CD1c-positive myeloid dendritic cell (primary cell): ENCODE measurements around the gene PYGB.

Source experiments
- DNase-seq: peaks from one replicate; pipeline ENCODE4 v3.0.0-alpha.2; 2016; ENCODE audit errors: extremely low spot score

Gene PYGB

DNA sequence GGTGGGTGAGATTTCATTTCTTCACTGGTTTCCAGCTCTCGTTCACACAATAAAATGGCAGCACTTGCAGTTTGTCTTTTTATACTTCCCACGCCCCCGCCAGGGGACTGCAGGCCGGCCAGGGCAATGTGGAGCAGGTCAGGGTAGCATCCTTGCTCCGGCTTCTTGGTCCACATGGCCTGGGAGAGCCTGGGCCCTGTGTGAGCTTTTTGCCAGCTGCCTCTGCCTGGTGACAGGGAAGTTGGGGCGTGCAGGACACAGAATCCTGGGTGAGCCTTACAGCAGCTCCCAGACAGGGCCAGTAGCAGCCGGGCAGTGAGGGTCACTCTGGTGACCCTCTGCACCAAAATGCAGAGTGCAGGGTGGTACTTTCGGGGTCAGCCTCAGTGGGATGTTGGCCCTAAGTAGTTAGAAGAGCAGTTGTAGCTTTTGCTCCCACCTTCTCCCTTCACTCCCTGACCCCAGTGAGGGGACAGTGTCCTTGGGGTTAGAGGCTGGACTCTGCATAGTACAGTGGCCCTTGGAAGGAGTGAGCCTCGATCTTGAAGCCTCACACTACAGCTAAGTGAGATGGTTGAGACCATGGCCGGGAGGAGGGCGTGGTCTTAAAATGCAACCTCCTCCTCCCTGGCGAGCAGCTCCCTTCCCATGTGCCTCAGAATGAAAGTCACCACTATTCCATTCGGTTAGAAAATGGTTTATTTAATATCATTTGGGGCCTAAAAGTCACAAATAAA is 23.8 kb downstream of the PYGB start:
- no peak for DNase-seq

GRCh38 chr20:25272223-25273000 is 24.5 kb downstream of the PYGB start:
- DNase-seq, result no peak

GRCh38 chr20:25273046-25273445 is 25.2 kb downstream of the PYGB start:
- DNase-seq, result no peak

DNA sequence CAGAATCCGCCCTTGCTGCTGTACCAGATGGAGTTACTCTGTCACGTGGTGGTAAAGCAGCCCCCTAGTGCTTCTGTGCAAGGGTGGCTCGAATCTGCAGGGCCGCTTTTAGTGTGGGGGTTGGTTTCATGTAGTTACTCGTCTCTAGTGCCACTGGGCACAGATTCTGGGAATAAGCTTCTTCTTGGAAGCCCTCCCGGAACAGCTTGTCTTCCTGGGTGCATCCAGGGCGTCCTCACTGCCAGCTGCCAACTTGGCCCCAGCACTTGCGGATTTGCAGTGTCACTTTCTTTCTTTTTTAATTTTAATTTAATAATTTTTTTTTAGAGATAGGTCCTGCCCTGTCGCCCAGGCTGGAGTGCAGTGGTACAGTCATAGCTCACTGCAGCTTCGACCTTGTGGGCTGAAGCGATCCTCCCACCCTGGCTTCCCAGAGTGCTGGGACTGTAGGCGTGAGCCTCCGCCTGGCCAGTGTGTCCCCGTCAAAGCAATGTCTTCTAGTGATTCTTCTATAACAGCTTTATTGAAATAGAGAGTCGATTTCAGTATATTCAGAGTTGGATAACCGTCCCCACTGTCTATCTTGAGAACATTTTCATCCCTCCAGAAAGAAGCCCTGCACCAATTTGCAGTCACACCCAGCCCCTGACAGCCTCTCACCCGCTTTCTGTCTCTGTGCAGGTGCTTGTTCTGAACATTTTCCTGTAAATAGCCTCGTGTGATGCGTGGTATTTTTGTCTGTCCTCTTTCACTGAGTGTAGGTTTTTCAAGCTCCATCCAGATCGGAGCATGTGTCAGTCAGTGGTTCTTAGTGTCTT is 25.9 kb downstream of the PYGB start:
- DNase-seq, result no peak

GRCh38 chr20:25274481-25274880 is 26.6 kb downstream of the PYGB start:
- no peak for DNase-seq

DNA sequence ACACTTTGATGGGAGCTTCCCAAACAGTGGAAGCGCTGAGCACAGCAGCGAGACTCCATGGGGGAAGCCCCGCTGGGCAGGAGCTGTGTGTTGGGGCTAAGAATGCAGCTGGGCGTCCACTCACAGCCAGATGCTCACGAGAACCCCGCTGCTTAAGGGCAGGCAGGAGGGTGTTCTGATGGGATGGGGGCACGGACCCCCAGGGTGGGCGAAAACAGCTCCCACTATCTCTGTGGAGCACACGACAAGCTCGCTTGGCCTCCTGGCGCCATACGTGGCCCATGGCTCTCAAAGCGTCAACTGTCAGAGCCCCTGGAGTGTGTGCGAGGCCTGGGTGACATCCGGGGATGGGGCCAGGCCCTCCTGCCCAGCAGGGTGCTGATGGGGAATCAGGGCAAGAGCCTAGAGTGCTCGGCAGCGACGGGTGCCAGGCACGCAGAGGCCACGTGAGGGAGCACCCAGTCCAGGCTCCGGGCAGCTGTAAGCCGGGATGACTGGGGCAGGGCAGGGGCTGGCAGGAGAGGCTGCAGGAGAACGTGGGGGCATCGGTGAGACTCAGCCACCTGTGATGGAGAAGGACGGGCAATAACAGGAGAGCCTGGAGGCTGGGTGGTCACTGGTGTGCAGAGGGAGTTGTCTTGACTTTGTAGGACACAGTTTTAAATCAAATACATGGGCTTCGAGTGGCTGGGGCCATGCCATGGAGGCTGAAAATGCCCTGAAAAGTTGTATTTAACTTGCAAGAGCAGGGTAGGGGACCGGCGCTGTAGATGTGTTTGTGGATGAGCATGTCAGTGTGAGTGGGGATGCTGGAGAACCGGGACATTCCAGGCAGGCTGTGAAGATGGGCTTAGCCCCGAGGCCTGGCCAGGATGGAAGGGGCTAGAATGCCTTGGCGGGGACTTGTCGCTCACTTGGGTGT is 27.3 kb downstream of the PYGB start:
- no peak for DNase-seq

GRCh38 chr20:25275813-25276532 is 28.1 kb downstream of the PYGB start:
- no peak for DNase-seq

DNA sequence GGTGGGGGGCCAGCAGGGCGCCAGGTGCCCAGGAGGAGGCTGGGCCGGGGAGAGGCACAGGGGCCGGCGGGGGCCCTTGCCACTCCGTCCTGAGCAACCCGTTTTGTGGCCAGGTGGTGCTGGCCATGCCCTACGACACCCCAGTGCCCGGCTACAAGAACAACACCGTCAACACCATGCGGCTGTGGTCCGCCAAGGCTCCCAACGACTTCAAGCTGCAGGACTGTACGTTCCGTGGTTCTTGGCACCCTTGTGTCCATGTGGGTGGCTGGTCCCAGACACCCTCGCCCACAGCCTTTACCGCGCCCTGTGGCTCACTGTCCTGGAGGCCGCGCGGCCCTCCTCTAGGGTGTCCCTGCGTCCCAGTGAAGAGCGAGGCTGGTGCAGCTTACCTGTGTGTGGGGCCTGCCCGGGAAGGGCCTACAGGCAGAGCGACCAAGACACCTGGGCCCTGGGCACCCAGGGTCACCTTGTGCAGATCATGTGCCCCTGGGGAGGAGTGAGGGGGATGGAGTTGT is 28.7 kb downstream of the PYGB start:
- no peak for DNase-seq

- no peak for DNase-seq
Measured at GRCh38 chr20:25277051-25277801, 29.3 kb downstream of the PYGB start.

- no peak for DNase-seq
Measured at GRCh38 chr20:25277941-25278521, 30.1 kb downstream of the PYGB start.

- no peak for DNase-seq
Measured at GRCh38 chr20:25278636-25279361, 30.9 kb downstream of the PYGB start.

- no peak for DNase-seq
Measured at GRCh38 chr20:25279403-25279802, 31.5 kb downstream of the PYGB start.

GRCh38 chr20:25280051-25280573 is 32.2 kb downstream of the PYGB start:
- DNase-seq, result no peak

- no peak for DNase-seq
Measured at GRCh38 chr20:25280574-25281535, 33.0 kb downstream of the PYGB start.

DNA sequence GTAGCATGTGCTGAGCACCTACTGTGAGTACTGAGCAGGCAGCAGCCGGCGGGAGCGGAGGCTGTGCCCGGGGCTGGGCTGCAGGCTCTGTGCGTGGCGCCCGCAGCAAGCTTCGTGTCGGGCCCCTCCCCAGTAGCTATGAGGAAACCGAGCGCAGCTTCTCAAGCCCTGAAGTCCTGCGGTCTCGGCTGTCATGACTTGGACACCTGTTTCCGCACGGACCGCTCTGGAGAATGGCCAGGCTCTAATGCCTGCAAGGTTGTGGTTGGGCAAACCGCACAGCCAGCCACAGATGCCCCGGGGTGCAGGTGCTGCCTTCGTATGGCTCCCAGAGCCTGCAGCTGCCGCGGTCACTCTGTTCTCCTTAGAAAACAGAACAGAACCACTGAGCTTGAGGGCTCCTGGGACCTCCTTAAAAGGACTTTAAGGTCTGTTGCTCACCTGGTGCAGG is 33.7 kb downstream of the PYGB start:
- no peak for DNase-seq

- DNase-seq, result no peak
Measured at GRCh38 chr20:25282034-25282781, 34.3 kb downstream of the PYGB start.
